Astrocyte of the spinal cord (primary cell): ENCODE results near the gene SETD2.

Source experiments
- DNase-seq: peaks from one replicate; pipeline ENCODE4 v3.0.0; 2011; ENCODE audit warnings: low read depth, low spot score
- H3K4me3 ChIP-seq: 2 replicates; pipeline ENCODE4 v1.5.1; 2011; ENCODE audit warnings: low read depth, mild to moderate bottlenecking, low read length, moderate library complexity
- in situ Hi-C: cut with HindIII; loops from 2 replicates; pipeline ENCODE4 v1.10.0; 2017; ENCODE audit warnings: low sequenced_read_pairs
- TF ChIP-seq, protein P1 (sequence below): IDR thresholded peaks from 2 replicates; pipeline ENCODE4 v1.5.1; 2012; ENCODE audit warnings: low read depth, mild to moderate bottlenecking, low read length, inconsistent platforms

Gene SETD2

DNA sequence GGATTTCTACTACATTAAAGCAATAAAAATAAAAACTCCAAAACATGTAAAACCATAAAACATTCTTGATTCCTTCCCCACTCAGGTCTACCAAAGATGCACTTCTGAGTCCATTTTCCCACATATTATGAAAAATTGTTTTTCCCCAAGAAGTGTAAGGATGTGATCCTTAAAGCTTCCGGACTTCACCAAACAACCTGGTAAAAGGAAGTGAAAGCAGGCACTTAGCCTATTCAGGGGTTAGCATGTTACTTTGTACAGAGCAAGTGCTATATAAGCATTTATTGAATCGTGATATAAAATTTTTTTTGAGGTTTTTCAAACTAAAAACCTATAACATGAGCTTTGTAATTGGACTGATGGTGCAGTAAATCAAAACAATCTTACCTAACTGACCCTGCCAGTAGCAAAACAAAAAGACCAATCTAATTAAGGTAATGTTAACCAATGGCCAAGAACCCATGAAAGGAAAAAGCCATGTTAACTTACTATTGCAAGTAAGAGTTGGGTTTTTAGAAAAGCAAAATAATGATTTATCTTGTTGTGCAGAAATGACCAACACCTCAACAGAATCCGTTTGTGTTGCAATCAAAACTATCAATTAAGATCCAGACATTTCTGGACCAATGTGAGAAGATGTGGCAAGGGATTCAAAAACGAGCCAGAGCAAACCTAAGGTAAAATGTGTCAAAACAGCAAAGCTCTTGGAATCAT, 1.8 kb downstream of the SETD2 start:
- in situ Hi-C loops: no loop called here
- TF ChIP-seq, protein P1, sequence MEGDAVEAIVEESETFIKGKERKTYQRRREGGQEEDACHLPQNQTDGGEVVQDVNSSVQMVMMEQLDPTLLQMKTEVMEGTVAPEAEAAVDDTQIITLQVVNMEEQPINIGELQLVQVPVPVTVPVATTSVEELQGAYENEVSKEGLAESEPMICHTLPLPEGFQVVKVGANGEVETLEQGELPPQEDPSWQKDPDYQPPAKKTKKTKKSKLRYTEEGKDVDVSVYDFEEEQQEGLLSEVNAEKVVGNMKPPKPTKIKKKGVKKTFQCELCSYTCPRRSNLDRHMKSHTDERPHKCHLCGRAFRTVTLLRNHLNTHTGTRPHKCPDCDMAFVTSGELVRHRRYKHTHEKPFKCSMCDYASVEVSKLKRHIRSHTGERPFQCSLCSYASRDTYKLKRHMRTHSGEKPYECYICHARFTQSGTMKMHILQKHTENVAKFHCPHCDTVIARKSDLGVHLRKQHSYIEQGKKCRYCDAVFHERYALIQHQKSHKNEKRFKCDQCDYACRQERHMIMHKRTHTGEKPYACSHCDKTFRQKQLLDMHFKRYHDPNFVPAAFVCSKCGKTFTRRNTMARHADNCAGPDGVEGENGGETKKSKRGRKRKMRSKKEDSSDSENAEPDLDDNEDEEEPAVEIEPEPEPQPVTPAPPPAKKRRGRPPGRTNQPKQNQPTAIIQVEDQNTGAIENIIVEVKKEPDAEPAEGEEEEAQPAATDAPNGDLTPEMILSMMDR: no peak
- no peak for DNase-seq
- peak overlapping the region; percentile 81 for H3K4me3 ChIP-seq

DNA sequence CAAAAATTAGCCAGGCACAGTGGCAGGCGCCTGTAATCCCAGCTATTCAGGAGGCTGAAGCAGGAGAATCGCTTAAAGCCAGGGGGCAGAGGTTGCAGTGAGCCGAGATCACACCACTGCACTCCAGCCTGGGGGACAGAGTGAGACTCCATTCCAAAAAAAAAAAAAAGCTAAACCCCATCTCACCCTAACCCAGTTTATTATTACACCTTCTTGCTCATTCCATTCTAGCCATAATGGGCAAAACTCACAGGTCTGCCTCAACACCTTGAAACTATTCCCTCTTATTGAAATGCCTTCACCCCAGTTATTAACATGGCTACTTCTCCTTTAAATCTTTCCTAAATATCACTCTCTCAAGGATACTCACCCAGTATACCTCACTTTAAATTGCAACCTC, 4.1 kb downstream of the SETD2 start:
- in situ Hi-C loops: no loop called here
- no peak overlapping the region for H3K4me3 ChIP-seq
- TF ChIP-seq, protein P1: no peak
- no peak for DNase-seq

DNA sequence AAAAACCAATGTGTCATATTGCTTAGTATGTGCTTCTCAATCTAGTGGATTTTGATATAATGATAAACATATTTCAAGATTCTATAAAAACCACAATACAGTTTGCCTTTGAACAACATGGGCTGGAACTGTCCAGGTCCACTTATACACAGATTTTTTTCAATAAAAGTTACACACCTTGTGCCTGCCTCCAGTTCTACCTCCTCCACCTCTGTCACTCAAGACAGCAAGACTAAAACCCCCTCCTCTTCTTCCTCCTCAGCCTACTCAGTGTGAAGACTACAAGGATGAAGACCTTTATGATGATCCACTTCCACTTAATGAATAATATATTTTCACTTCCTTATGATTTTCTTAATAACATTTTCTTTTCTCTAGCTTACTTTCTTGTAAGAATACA, 5.7 kb downstream of the SETD2 start:
- DNase-seq: no peak
- no peak overlapping the region for H3K4me3 ChIP-seq
- TF ChIP-seq, protein P1: no peak
- in situ Hi-C loops: no loop called here

DNA sequence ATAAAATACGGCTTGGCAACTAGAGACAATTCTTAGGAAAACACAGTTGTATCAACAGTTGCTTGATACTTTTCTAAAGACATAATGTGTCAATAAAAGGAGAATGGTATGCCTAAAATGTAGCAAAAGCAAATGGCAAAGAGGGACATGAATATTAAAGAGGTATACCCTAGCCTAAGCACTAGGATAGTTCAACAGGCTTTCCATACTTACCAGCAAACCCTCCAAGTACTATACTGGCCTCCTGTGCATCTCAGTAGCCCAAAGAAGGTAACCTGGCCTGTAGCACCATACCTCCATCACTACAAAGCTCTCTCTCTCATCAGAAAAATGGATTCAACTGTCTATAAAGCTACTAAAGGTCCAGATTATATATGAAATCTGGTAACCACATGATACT, 7.5 kb downstream of the SETD2 start:
- in situ Hi-C loops: no loop called here
- DNase-seq: no peak
- TF ChIP-seq, protein P1: no peak
- no peak overlapping the region for H3K4me3 ChIP-seq

DNA sequence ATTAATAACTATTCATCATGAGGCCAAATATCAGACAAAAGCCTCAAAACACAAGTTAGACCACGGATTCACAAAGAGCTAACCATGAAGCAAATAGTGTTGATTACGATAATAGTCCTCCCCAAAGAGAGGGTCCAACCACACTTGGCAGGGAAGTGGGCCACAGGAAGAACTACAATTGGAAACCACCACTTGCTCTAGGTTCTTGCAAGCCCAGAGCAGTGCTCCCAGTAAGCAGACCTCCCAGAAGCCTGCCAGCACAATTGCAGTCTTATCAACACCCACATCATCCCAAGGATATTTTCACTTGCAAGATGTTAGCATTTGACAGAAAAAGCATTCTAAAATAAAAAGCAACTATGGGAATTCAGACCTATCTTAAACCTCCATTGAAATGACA, 11.3 kb downstream of the SETD2 start:
- H3K4me3 ChIP-seq: no peak overlapping the region
- in situ Hi-C loops: no loop called here
- no peak for DNase-seq
- TF ChIP-seq, protein P1: no peak

DNA sequence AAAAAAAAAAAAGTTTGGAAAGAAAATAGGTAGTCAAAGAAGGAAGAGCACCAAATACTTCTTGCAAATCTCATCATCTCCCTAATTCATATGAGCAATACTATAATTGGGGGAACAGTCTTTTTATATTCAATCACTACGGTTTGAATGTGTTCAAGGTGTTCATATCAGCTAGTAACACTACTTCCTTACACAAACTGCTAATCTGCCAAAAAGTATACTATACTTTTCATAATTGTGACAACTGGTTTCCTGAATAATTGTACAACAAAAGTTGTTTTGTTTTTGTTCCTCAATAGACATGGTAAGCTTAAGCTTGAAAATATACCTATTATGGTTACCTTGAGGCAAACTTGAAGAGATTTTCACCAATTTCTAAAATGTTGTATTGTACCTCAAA, 12.1 kb downstream of the SETD2 start:
- in situ Hi-C loops: no loop called here
- no peak overlapping the region for H3K4me3 ChIP-seq
- TF ChIP-seq, protein P1: no peak
- no peak for DNase-seq
